Stimulated activated CD8-positive, alpha-beta memory T cell treated with anti-CD3 and anti-CD28 coated beads, Interleukin-2, amount 100 ng/mL, for 48 hours (primary cell): ENCODE results near the gene UNC50.
"Not testable (repeated sequence)": the region's sequence is repeated elsewhere in the genome, so short reads cannot be mapped to it uniquely, and the experiment has no call there.

Source experiments
- DNase-seq, 2 donors: peaks; one replicate each; pipeline ENCODE4 v3.0.0-alpha.2; 2020; ENCODE audit warnings: low read depth in 2 of 2

The UNC50 gene

DNA sequence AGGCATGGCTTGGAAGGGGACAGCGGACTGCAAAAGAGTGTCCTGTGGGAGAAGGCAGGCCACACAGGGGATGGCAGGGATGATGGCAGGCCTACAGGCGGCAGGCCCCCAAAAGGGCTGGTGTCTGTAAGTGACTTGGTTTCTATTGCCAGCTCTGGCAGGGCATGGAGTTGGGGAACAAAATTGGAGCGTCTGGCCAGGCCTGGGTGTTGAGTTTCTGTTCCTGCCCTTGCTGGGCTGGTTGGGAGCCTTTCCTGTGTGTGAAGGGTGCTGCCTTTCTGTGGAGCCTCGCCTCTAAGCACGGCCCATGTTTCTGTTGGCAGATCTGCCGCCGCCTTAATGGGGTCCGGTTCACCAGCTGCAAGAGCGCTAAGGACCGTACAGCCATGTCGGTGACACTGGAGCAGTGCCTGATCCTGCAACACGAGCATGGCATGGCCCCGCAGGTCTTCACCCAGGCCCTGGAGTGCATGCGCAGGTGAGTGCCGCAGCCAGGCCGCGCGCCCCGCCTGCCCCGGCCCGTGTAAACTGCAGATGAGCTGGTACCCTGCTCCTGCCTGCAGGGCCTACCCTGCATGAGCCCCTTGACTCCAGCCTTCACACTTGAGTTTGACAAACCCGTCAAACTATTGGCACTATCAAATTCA lies 31.6 kb upstream of the UNC50 start:
- DNase-seq: no peak

DNA sequence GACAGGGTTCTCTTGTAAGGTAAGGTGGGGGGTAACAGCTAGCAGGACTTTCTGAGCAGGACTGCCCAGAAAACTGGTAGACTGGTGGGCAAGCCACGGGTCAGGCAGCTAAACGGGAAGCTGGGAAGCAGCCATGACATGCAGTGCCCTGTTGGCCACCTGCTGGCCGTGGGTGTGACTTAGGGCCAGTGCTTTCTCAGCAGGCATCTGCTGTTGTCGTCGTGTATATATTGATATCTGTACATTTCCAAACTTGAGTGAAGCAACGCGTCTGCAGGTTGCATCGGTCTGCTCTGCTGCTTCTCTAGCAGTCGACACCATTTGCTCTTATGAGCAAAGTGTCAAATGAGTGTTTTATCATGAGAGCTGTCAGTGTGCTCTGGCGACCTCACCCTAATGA lies 31.1 kb upstream of the UNC50 start:
- DNase-seq: no peak

DNA sequence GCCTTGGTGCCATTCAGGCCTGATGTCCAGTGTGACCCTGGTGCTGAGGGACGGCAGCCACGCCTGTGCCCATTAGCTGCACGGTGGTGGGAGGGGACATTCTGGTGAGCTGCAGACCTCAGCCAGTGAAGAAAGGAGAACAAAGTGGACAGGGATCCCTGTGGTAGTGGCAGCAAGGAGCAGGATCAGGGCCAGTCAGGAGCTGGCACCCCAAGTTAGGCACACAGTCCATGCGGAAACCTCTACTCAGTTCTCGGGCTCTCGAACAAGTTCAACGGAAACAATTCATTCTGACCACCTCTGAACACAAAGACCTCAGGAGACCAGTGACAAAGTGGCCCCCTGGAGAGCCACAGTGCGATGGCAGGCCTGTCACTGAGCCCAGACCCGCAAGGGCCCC lies 30.2 kb upstream of the UNC50 start:
- DNase-seq: no peak

DNA sequence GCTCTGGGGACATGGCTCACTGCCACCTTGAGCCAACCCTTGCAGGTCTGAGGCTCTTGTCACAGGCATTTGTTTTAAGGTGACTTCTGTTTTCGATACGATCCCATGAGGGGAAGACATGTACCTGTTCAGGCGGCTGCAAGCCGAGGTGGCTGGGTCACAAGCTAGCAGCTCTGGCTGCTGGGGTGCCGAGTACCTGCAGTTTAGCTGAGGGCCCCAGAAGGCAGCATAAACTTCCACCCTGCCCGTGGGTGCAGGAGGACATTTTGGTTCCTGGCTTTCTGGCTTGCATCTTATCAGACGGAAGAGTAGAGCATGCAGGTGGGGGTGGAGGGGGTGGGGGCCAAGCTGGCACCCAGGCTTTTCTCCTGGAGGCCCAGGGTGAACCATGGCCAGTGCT lies 28.5 kb upstream of the UNC50 start:
- DNase-seq: no peak

DNA sequence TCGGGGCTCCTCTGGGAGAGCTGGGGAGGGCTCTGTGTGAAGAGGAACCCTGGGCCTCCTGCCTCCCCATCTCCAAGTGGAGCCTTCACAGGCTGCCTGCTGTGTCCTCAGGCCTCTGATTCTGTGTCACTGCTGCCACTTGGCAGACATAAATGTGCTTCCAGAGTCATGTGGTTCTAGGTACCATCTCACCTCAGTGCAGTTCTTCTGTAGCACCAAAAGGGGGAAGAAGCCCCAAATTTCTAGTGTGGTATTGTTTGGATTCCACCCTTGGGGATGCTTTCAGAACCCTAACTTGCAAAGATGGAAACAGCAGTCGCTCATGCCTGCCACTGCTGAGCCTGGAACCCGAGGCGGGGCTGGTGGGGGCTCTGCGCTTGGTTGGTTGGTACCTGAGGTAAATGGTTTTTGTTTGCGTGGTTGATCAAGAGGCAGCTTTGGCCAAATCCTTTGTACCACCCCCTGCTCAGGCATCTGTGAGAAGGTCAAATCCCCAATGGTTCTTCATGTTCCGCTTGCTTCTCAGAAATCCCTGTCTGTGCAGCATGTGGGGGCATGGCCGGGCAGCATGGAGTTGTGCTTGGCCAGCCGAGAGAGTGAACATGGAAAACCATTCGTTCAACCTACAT lies 27.6 kb upstream of the UNC50 start:
- no peak for DNase-seq

DNA sequence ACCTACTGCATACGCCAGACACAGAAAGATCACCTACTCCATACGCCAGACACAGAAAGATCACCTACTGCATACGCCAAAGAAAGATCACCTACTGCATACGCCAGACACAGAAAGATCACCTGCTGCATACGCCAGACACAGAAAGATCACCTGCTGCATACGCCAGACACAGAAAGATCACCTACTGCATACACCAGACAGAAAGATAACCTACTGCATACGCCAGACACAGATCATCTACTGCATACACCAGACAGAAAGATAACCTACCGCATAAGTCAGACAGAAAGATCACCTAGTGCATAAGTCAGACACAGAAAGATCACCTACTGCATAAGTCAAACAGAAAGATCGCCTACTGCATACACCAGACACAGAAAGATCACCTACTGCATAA lies 25.9 kb upstream of the UNC50 start:
- no peak for DNase-seq

DNA sequence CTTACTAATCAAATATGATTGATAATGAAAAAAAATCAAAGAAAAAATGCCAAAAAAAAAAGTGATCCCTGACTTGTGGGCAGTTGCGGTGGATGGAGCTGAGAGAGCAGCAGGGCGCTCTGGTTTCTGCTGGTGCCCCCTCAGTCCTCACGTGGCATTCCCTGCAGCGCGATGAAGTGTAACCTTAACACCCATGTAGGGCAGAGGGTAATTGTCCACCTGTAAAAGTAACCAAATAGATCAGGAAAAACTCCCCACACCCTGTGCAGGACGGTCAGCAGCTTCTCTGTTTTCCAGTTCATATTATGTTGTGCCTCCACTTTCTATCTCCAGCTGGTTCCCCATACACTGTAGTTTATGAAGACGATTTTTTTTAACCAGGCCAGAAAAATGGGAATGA lies 25.1 kb upstream of the UNC50 start:
- DNase-seq: no peak

DNA sequence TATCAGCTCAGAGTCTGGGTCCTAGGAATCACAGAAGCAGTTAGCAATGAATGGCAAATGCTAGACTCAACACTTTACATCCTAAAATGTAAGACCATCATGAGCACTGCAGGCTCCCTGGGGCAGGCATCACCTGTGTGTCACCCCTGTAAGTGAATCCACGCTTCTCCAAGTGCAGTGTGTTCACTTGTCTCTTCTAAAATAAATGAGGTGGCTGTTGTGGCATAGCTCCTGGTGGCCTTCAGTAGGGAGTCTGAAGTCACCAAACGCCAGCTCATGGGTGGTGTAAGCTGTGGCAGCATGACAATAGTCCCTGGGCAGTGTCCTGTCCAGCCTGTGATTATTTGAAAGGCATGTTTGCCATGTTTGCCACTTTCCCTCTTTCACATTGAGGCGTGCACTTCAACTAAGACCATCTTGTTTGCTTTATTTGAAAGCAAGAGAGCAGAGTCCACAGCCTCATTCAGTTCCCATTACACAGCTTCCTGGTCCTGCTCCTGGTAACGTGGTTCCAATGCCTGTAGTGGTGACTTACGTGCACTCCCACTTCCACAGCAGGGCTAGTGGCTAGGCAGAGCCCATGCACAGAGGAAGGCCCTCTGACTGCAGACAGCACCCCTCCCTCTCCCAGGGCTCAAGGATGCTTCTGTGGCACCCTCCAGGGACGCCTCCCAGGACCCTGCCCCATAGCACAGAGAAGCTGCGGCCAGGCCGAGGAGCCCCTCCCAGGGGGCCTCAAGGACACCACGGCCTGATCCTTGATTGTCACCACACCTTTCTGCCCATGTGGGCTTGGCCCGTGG lies 24.4 kb upstream of the UNC50 start:
- no peak for DNase-seq

DNA sequence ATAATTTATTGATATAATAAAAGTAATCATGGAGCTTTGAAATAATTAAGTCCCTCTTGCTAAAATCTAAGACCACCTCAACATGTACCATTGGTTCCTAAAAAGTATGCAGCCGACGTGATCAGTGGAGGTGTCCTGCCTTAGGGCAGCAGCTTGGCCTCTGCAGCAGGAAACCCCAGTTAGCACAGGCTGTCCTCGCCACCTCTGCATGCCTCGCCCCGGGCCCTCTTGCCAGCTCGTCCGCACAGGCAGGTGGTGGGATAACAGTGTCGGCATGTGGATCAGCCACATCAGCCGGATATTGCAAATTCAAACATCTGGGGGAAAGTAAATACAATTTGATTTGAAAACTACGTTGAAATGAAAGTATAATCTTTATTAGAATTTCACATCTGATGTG lies 23.0 kb upstream of the UNC50 start:
- DNase-seq: no peak

DNA sequence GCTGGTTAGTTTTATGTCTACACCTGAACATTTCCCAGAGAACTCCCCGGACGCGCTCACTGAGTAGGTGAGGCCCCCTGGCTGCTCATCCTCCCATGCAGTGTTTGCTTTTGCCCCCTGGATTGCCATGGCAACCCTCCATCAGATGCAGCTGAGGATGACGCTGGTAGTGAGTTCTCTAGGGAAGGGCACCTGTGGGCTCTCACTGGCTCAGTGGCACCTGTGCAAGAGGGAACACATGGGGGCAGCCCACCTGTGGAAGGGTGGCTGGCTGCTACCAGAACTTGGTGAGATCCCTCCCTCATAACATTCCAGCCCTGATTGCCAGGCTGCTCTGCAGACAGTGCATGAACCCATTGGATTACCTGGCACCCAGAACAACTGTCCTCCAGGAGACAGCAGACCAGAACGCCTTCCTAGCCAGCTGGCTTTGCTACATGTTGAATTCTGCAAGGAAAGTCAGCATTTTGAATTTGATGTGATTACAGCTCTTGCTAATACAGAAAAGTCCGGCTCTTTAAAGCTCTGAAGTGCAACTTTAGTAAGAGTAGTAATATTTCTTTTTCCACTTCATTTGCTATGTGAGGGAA lies 21.7 kb upstream of the UNC50 start:
- DNase-seq: no peak

DNA sequence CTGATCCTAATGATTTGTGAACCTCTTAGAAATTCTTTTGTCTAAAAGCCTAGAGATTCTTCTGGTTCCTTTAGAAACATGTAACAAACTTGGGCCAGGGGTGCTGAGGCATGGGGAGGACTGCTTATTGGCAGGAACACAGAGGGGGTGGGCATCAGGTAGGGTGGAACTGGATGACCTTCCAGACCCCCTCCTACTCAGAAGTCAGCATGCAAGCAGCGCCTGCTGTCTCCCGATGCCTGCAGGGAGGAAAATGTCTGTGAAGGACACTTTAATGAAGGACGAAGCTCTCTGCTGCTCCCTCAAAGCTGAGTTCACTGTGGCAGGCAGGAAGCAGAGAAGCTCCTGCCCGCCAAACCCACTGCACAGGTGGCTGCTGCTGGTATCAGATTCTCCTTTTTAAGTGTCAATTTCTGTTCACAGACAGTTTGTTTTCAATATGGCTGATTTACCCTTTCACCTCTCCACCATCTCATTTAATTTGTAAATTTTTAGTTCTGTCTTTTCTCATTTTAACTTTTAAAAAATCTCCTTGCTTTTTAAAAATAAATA lies 19.4 kb upstream of the UNC50 start:
- no peak for DNase-seq

DNA sequence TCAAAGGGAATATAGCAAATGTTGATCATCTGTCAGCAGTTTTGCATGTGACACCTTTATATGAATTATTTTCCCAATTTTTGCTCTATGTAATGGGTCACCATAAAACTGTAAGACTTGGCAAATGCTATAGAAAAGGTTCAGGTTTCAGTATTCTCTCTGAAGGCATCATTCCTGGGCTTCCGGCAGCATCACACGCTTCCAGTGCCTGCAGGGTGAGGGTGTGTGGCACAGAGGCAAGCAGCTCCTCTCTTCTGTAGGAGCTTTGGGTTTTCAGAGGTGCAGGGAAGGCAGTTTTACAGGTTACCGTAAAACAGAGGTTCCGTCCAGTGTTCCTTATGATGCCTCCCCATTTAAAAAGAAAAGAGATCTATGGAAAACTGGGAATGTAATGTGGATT lies 18.9 kb upstream of the UNC50 start:
- no peak for DNase-seq

DNA sequence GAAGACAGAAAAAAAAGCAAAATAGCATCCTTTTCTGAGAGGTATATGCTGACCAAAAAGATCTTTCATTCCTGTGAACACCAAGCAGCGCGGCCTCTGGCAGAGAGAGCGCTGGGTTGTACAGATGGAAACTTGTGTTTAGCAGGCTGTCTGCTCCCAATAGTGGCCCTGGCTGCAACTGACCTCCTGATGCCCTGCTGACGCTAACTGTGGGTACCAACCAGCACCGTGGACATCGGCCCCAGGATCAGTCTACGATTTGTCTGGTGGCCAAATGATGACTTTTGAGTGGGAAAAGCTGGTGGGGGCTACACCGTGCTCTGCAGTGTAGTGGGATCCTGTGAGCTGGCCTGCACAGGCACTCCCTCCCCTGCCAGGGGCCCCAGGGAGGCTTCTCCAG lies 15.8 kb upstream of the UNC50 start:
- no peak for DNase-seq

DNA sequence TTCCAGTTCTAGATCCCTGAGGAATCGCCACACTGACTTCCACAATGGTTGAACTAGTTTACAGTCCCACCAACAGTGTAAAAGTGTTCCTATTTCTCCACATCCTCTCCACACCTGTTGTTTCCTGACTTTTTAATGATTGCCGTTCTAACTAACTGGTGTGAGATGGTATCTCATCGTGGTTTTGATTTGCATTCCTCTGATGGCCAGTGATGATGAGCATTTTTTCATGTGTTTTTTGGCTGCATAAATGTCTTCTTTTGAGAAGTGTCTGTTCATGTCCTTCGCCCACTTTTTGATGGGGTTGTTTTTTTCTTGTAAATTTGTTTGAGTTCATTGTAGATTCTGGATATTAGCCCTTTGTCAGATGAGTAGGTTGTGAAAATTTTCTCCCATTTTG lies 13.7 kb upstream of the UNC50 start:
- DNase-seq: not testable (repeated sequence)

DNA sequence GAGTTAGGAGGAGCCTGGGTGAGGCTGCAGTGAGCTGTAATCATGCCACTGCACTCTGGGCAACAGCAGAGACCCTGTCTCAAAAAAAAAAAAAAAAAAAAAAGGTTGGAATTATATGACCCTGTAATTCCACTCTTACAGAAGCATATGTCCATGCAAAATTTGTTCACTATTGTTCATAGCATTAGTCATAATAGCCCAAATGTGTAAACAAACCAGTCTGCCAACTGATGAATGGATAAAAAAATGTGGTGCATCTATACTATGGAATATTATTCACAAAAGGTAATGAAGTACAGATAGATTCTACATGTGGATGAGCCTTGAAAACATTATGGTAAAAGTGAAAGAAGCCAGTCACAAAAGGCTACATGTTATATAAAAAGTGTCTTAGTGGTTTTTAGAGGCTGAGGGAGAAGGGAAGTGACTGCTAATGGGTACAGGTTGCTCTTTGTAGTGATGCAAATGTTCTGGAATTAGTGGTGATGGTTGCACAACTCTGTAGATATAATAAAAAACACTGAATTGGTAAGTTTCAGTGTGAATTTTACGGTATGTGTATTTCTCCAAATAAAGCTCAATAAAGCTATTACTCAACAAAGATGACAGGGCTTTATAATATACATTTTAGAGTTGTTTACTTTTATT lies 9.5 kb upstream of the UNC50 start:
- DNase-seq: no peak

DNA sequence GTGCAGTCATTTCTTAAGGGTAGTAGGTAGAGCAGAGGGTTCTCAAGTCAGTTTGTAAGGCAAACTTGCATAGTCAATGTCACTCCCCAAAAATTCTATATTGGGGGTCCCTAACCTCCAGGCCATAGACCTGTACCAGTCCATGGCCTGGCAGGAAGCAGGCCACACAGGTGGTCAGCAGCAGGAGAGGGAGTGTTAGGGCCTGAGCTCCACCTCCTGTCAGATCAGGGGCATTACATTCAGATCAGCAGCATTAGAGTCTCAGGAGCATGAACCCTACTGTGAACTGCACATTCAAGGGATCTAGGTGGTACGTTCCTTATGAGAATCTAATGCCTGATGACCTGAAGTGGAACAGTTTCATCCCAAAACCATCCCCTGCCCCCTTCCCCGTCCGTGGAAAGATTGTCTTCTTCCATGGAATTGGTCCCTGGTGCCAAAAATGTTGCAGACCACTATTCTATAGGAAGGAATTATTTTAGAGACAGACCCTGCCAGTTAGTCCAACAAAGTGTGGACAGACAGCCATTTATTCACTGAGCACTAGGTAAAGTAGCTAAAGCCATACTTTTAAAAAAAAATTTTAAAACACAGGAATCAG lies 6.8 kb upstream of the UNC50 start:
- no peak for DNase-seq

DNA sequence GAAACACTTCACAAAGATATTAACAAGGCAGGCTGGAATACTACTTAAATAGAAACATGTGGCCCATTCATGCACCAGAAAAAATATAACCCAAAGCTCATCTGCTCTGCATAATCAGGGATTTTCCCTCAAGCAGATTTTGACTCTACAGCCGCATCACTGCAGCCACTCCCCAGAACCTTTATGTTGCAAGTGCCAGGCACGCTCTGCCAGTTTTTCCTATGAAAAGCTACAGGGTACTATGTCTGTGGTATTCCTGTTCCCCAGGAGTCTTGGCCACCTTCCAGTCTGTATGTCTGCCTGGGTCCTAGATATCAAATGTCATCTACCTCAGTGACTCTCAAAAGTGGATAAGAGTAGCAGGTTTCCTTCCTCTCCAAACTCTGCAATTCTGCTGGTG lies 3.8 kb upstream of the UNC50 start:
- no peak for DNase-seq

DNA sequence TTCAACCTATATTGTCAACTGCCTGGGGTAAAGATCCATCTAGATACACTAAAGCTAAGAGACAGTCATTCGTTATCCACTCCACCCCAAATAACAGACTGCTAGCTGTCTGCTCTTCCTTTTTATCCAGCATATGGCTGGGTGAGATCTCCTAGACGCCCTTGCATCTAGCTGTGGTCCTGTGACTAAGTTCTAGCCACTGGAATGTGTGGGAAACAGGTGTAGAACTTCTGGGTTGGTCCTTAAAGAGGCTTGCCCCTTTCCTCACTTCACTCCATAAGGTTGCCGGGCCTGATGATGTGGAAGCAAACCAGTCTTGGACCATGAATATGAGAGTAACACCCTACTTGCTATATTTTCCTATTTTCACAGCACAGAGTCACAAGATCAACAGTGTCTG lies 3.3 kb upstream of the UNC50 start:
- no peak for DNase-seq

DNA sequence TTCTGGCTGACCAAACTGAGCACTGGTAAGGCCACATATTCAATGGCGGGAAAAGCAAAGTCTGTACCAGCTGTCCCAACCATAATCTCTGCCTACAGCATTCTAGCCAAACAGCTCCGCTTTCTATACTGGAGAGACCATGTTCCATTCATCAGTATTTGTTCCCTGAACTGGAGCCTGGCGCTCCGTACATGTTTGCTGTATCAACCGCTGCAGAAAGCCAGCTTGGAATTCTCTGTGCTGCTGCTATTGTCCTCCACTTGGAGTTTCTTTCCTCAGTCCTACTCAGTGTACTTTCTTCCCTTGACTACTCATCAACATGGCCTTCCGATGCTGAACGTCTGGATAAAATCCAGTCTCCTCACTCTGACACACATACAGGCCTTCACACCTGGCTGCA lies 2.0 kb upstream of the UNC50 start:
- no peak for DNase-seq

DNA sequence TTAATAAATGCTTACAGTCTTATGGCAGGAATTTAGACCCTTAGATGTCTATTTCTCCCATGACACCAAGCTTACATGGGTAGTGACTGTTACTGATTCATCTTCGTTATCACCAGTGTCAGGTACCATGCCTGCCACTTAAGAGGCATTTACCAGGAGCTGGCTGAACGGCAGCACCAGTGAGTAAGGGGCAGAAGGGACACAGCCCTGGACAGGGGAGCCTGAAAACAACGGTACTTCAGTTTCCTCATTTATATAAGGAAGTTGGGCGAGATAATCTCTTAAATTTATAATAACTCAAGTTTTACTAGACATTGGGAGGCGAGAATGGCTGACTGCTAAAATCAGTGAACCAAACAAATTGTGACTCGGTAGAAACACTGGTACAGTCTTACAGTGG lies 1.3 kb upstream of the UNC50 start:
- no peak for DNase-seq

DNA sequence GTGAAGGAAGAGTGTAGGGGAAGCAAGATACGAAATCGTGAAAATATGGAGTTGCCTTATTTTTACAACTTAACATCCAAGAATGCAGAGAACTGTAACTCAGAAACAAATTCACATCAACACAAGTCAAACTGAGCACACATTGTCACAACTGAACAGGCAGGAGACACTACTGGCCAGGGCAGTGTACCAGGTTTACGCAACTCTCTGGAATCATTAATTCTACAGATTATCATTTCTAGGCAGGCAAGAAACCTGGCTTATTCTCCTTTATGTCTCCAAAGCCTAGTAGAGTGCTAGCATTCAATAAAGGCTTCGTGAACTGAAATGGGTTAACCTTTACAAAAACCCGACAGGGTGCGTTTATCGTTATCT lies 661 bp upstream of the UNC50 start:
- no peak for DNase-seq
